CD4-positive, alpha-beta memory T cell (primary cell): ENCODE results near the gene ERFE. TPM values are rescaled to one million over a fixed set of nuclear protein-coding genes. Genes with fewer than 3 reads are reported as not detected.

ENCODE experiments used
- CTCF ChIA-PET: fragments of 350-600 bp; sonication (Branson Sonifier 250); formaldehyde crosslinking; loops from one replicate; lab custom pipeline; 2021; ENCODE audit warnings: inconsistent platforms; ENCODE audit not compliant: partially characterized antibody; lab: Charles Lee
- POLR2A ChIA-PET: fragments of 350-600 bp; sonication (Branson Sonifier 250); formaldehyde crosslinking; loops from one replicate; lab custom pipeline; 2021; ENCODE audit not compliant: partially characterized antibody; lab: Charles Lee
- DNase-seq, 5 donors: peaks; one replicate each; pipeline versions ENCODE4 v3.0.0 to v3.0.0-alpha.2; 2020 to 2022; ENCODE audit warnings: mixed read lengths in 1 of 5
- H3K27ac ChIP-seq: one replicate; pipeline ENCODE4 v1.7.0; 2013; ENCODE audit warnings: low read depth, low read length
- H3K27me3 ChIP-seq: 2 replicates; pipeline ENCODE4 v1.7.0; 2013; ENCODE audit warnings: mild to moderate bottlenecking, low read length, moderate library complexity; ENCODE audit not compliant: insufficient read depth
- H3K36me3 ChIP-seq: 2 replicates; pipeline ENCODE4 v1.7.0; 2013; ENCODE audit warnings: mild to moderate bottlenecking, low read length, moderate library complexity; ENCODE audit not compliant: insufficient read depth
- H3K4me1 ChIP-seq: 2 replicates; pipeline ENCODE4 v1.7.0; 2013; ENCODE audit warnings: mild to moderate bottlenecking, low read length, moderate library complexity; ENCODE audit not compliant: insufficient read depth
- H3K4me3 ChIP-seq, 2 donors: one replicate each; pipeline ENCODE4 v1.7.0; 2013; ENCODE audit warnings: low read length in 2 of 2, mild to moderate bottlenecking in 1 of 2
- H3K9me3 ChIP-seq, 2 donors: one replicate each; pipeline ENCODE4 v1.7.0; 2013; ENCODE audit warnings: low read length in 2 of 2, control low read depth in 1 of 2; ENCODE audit not compliant: control insufficient read depth in 1 of 2
- H3K27ac Mint-ChIP-seq, 7 donors: one replicate each; pipeline ENCODE4 v1.8.0; 2020 to 2021; ENCODE audit warnings: mixed read lengths in 7 of 7, mild to moderate bottlenecking in 6 of 7, inconsistent platforms in 3 of 7, moderate library complexity in 3 of 7
- H3K27me3 Mint-ChIP-seq, 2 donors: one replicate each; pipeline ENCODE4 v1.8.0; 2020 to 2021; ENCODE audit warnings: mixed read lengths in 2 of 2
- H3K36me3 Mint-ChIP-seq, 2 donors: one replicate each; pipeline ENCODE4 v1.8.0; 2020 to 2021; ENCODE audit warnings: mixed read lengths in 2 of 2, inconsistent platforms in 1 of 2, mild to moderate bottlenecking in 1 of 2
- H3K4me1 Mint-ChIP-seq, 4 donors: one replicate each; pipeline ENCODE4 v1.8.0; 2020 to 2021; ENCODE audit warnings: mixed read lengths in 4 of 4, mild to moderate bottlenecking in 1 of 4
- H3K4me3 Mint-ChIP-seq, 8 donors: one replicate each; pipeline ENCODE4 v1.8.0; 2020 to 2021; ENCODE audit warnings: mixed read lengths in 8 of 8, mild to moderate bottlenecking in 7 of 8, moderate library complexity in 6 of 8, inconsistent platforms in 3 of 8
- H3K9me3 Mint-ChIP-seq, 8 donors: one replicate each; pipeline ENCODE4 v1.8.0; 2020 to 2021; ENCODE audit warnings: mixed read lengths in 8 of 8, mild to moderate bottlenecking in 5 of 8, inconsistent platforms in 3 of 8, moderate library complexity in 1 of 8
- intact Hi-C: fragments of 100-400 bp; cut with micrococcal nuclease; formaldehyde crosslinking; loops from one replicate; pipeline ENCODE4 v1.15.1; 2023
- polyA plus RNA-seq, 2 donors: library from polyadenylated mRNA; unstranded; fragments of 300-500 nt; fragmentation: Illumina TruSeq; gene quantifications; one replicate each; pipeline ENCODE4 v1.2.3, GENCODE V29; 2021
- total RNA-seq, 2 experiments: library from RNA; stranded (reverse); gene quantifications; one replicate each; pipeline ENCODE4 v1.2.3, GENCODE V29; 2021

ERFE gene
- total and polyA plus RNA-seq, 4 experiments from 2014 or later = not detected

- peak in 1 of 5 donors; percentile 22 for DNase-seq
- H3K27me3 ChIP-seq = no peaks in the 10 kb centered on the region
- CTCF ChIA-PET = interaction anchor here (1.1 kb wide), 1 partner anchor 215 kb away, joined by 3 read pairs; no protein-coding TSS in a partner anchor
- no peaks in the 10 kb centered on the region for H3K4me1 ChIP-seq
- H3K4me3 Mint-ChIP-seq = no peak overlapping the region
- H3K4me3 ChIP-seq = no peak overlapping the region
- no peak overlapping the region for H3K27ac Mint-ChIP-seq
- no peak overlapping the region for H3K27ac ChIP-seq
- H3K9me3 Mint-ChIP-seq = peaks cover 0 to 1% (median 0%) of the 10 kb centered on the region in 8 donors
- peaks cover 4 to 8% (median 6%) of the 10 kb centered on the region in 4 donors for H3K4me1 Mint-ChIP-seq
- POLR2A ChIA-PET = no interaction called here
- no peaks in the 10 kb centered on the region for H3K27me3 Mint-ChIP-seq
- H3K36me3 Mint-ChIP-seq = no peaks in the 10 kb centered on the region
- intact Hi-C loops = no loop called here
- no peaks in the 10 kb centered on the region for H3K36me3 ChIP-seq
- H3K9me3 ChIP-seq = no peaks in the 10 kb centered on the region
These were observed 20.9 kb upstream of the ERFE start for GRCh38 chr2:238137885-238138284.

GRCh38 chr2:238138331-238139195 lies 20.2 kb upstream of the ERFE start, which contains the start of gene KLHL30:
KLHL30 (plus strand) TSS chr2:238138668; CDS start chr2:238140755, 2,087 bp downstream.
- H3K36me3 Mint-ChIP-seq = no peaks in the 10 kb centered on the region
- H3K4me1 Mint-ChIP-seq = peaks cover 4 to 8% (median 6%) of the 10 kb centered on the region in 4 donors
- peak in 1 of 5 donors; percentile 16 for DNase-seq
- H3K27me3 ChIP-seq = no peaks in the 10 kb centered on the region
- H3K4me1 ChIP-seq = no peaks in the 10 kb centered on the region
- H3K27ac ChIP-seq = no peak within 1 kb of the TSS
- H3K27me3 Mint-ChIP-seq = no peaks in the 10 kb centered on the region
- H3K36me3 ChIP-seq = no peaks in the 10 kb centered on the region
- no peak within 1 kb of the TSS for H3K4me3 ChIP-seq
- H3K9me3 ChIP-seq = no peaks in the 10 kb centered on the region
- peaks cover 0 to 1% (median 0%) of the 10 kb centered on the region in 8 donors for H3K9me3 Mint-ChIP-seq
- H3K27ac Mint-ChIP-seq = no peak within 1 kb of the TSS
- H3K4me3 Mint-ChIP-seq = no peak within 1 kb of the TSS
- CTCF ChIA-PET = interaction anchor here (0.5 to 1.1 kb wide), 5 partner anchors 26 to 216 kb away, joined by 3 to 4 read pairs (median 3); no protein-coding TSS in a partner anchor
- POLR2A ChIA-PET = no interaction called here
- intact Hi-C loops = no loop called here

- H3K36me3 ChIP-seq = no peaks in the 10 kb centered on the region
- ChIA-PET POLR2A (no interaction called here), CTCF (interaction anchor here (0.5 to 0.9 kb wide), 4 partner anchors 26 to 170 kb away, joined by 3 to 4 read pairs (median 3); no protein-coding TSS in a partner anchor)
- H3K27ac ChIP-seq = no peak overlapping the region
- Mint-ChIP-seq H3K4me1 (peaks cover 4 to 11% (median 7%) of the 10 kb centered on the region in 4 donors), H3K27me3 (no peaks in the 10 kb centered on the region), H3K4me3 (peak overlapping the region in 1 of 8 donors; percentile 6), H3K36me3 (no peaks in the 10 kb centered on the region), H3K27ac (no peak overlapping the region), H3K9me3 (peaks cover 0 to 4% (median 0%) of the 10 kb centered on the region in 8 donors)
- H3K27me3 ChIP-seq = no peaks in the 10 kb centered on the region
- DNase-seq = peak in 3 of 5 donors; percentile 12 to 20 (median 15)
- H3K9me3 ChIP-seq = no peaks in the 10 kb centered on the region
- intact Hi-C loops = no loop called here
- no peaks in the 10 kb centered on the region for H3K4me1 ChIP-seq
- H3K4me3 ChIP-seq = no peak overlapping the region
These were observed 19.4 kb upstream of the ERFE start for GRCh38 chr2:238139196-238140039.

DNA sequence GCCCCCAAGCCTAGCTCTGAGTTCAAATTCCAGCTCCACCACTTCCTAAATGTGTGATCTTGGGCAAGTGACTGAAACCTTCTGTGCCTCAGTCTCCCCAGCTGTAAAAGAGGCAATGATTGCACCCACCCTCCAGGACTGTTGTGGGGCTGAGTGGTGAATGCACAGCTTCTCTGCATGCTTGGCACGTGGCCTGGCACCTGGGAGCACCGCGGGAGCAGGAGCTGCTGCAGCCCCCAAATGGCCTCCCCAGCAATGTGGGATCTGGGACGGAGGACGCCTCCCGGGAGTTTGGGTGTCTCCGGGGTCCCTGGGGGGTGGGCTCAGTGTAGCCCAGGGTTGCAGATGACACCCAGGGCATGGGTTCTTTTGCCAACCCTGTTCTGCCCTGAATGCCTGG lies 18.7 kb upstream of the ERFE start:
- Histone ChIP-seq H3K27ac (no peak overlapping the region), H3K36me3 (no peaks in the 10 kb centered on the region), H3K4me1 (no peaks in the 10 kb centered on the region), H3K4me3 (no peak overlapping the region), H3K27me3 (no peaks in the 10 kb centered on the region), H3K9me3 (no peaks in the 10 kb centered on the region)
- no peaks in the 10 kb centered on the region for H3K36me3 Mint-ChIP-seq
- H3K4me3 Mint-ChIP-seq = peak overlapping the region in 1 of 8 donors; percentile 6
- no peak overlapping the region for H3K27ac Mint-ChIP-seq
- H3K27me3 Mint-ChIP-seq = no peaks in the 10 kb centered on the region
- ChIA-PET CTCF (no interaction called here), POLR2A (no interaction called here)
- peaks cover 0 to 4% (median 0%) of the 10 kb centered on the region in 8 donors for H3K9me3 Mint-ChIP-seq
- intact Hi-C loops = no loop called here
- no peak for DNase-seq
- peaks cover 4 to 11% (median 7%) of the 10 kb centered on the region in 4 donors for H3K4me1 Mint-ChIP-seq

- Mint-ChIP-seq H3K4me3 (no peak overlapping the region), H3K9me3 (peaks cover 0 to 4% (median 0%) of the 10 kb centered on the region in 8 donors)
- CTCF ChIA-PET = no interaction called here
These were observed 17.8 kb upstream of the ERFE start for GRCh38 chr2:238140721-238141540.

DNA sequence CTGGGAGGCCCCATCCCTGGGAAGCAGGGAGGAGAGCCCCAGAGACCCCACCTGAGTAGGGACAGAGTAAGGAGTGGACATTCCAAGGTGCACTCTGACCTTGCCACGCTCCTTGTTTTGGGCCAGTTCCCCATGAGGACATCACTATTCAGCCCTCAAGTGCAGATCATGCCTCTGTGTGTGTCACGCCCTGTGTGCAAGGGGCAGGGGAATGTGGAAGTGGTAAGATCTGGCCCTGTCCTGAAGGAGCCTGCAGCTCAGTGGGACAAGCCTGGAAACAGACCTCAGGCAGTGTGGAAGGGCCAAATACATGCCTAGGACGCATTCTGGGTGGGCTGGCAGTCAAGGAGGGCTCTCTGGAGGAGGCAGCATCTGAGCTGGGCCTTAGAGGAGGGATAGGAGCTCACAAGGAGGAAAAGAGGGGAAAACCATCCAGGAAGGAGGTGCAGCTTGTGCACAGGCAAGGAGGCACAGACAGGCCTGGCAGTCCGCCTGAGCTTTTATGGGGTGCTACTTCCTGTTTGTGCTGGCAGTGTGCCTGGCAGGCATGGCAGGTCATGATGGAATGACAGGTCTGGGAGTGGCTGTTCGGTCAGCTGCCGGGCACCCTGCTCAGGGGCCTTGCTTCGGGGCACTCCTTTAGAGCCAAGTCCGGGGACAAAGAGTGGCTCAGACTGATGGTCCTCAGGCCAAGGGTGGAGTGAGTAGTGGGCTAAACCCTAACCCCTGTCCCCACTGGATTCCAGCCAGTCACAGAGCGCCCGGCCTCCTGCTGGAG lies 17.0 kb upstream of the ERFE start:
- Histone ChIP-seq H3K4me1 (no peaks in the 10 kb centered on the region), H3K4me3 (no peak overlapping the region), H3K36me3 (no peaks in the 10 kb centered on the region), H3K9me3 (no peaks in the 10 kb centered on the region), H3K27ac (no peak overlapping the region), H3K27me3 (no peaks in the 10 kb centered on the region)
- Mint-ChIP-seq H3K27ac (peak overlapping the region in 1 of 7 donors; percentile 5), H3K9me3 (peaks cover 0 to 4% (median 0%) of the 10 kb centered on the region in 8 donors), H3K36me3 (no peaks in the 10 kb centered on the region), H3K27me3 (no peaks in the 10 kb centered on the region), H3K4me1 (peaks cover 4 to 11% (median 7%) of the 10 kb centered on the region in 4 donors), H3K4me3 (no peak overlapping the region)
- CTCF ChIA-PET = no interaction called here
- POLR2A ChIA-PET = interaction anchor here (0.6 kb wide), 1 partner anchor 33 kb away, joined by 4 read pairs; no protein-coding TSS in a partner anchor
- no peak for DNase-seq
- intact Hi-C loops = no loop called here

More at GRCh38 chr2:238140721-238141540, 17.8 kb upstream of the ERFE start:
- Mint-ChIP-seq H3K27ac (no peak overlapping the region), H3K4me1 (peaks cover 4 to 11% (median 7%) of the 10 kb centered on the region in 4 donors), H3K36me3 (no peaks in the 10 kb centered on the region), H3K27me3 (no peaks in the 10 kb centered on the region)
- Histone ChIP-seq H3K4me1 (no peaks in the 10 kb centered on the region), H3K27me3 (no peaks in the 10 kb centered on the region), H3K9me3 (no peaks in the 10 kb centered on the region), H3K27ac (no peak overlapping the region), H3K36me3 (no peaks in the 10 kb centered on the region), H3K4me3 (no peak overlapping the region)
- peak in 1 of 5 donors; percentile 30 for DNase-seq
- intact Hi-C loops = no loop called here
- POLR2A ChIA-PET = no interaction called here
